Mononuclear cell (primary cell): ENCODE results near the gene MRPL52. TPM values are rescaled to one million over a fixed set of nuclear protein-coding genes. Genes with fewer than 3 reads are reported as not detected.
"Not testable (repeated sequence)": the region's sequence is repeated elsewhere in the genome, so short reads cannot be mapped to it uniquely, and the experiment has no call there.

Experiments
- H3K27me3 ChIP-seq: 2 replicates; pipeline ENCODE4 v1.6.0; 2011; ENCODE audit warnings: low read length, control low read depth; ENCODE audit not compliant: insufficient read depth
- H3K4me1 ChIP-seq: 2 replicates; pipeline ENCODE4 v1.5.1; 2011; ENCODE audit warnings: mild to moderate bottlenecking, low read length, control low read depth; ENCODE audit not compliant: insufficient read depth
- H3K4me3 ChIP-seq: 2 replicates; pipeline ENCODE4 v1.5.1; 2011; ENCODE audit warnings: mild to moderate bottlenecking, low read length, moderate library complexity
- H3K9me3 ChIP-seq: 2 replicates; pipeline ENCODE4 v1.5.1; 2011; ENCODE audit warnings: low read depth, mild to moderate bottlenecking, control low read depth, low read length
- total RNA-seq: library from RNA; depleted of rRNA; stranded (reverse); fragments of >200 nt; gene quantifications from one replicate; pipeline ENCODE4 v1.2.3, GENCODE V29; 2012

Gene MRPL52
- total RNA-seq, 1 donor: 8.7 TPM

DNA sequence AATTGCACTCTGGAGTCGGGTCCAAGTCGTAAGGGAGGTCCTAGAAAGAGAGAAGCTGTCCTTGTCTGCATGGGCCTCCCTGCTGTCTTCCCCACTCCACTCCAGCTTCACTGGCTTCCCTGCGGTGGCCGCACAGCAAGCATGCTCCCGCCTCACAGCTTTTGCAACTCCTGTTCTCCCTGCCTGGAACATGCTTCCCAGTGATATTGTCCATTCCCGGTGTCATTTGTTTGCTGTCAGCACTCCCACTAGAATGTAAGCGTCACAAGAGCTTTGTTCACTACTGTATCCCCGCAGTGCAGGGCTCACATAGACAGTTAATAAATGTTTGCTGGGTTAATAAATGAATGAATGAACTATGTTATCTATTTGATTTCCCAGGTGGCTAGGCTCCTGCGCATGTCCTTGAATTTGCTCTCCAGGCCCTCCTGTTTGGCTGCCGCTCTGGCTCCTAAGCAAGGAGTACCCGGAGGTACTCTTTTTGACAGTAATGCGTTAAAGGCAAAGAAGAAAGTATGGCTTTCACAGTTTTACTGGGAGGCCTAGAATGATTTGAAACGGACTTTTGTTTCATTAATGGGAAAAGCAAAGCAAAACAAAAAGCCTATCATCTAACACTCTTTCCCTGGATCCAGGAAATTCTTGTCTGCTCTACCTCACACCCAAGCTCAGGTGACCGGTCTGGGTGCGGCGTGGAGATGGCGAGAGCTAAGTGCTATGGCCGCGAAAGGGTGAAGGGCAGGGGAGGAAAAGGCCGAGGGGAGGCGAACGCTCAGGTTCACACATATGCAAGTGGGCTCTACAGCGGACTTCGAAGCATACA lies 8.3 kb upstream of the MRPL52 start:
- peaks cover 58% of the 10 kb centered on the region for H3K4me1 ChIP-seq
- H3K4me3 ChIP-seq: no peak overlapping the region
- no peaks in the 10 kb centered on the region for H3K9me3 ChIP-seq
- no peaks in the 10 kb centered on the region for H3K27me3 ChIP-seq

DNA sequence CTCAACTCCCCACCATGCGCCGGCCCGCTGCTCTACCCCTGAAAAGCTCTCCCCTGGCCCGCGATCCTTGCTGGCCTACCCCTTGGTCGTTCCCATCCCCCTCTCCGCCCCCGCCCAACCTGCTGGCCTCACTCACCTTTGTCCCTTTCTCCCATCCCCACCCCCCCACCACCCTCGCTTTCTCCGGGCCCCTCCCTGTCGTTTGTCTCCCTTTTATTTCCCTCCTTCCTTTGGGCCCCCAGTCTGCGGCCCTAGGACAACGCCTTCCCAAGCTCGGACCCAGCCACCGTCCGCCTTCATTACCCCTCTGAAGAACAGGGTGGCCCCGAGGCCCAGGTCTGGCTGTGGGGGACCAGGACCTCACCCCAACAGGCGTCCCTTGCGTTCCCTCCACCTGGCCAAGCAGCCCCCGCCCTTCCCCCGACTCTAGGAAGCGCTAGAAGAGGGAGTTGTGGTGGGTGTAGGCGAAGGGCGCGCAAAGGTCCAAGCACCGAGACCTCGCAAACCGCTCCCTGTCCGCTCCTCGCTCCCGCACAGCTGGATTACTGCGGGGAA lies 7.6 kb upstream of the MRPL52 start:
- Histone ChIP-seq H3K4me1 (peaks cover 52% of the 10 kb centered on the region), H3K27me3 (no peaks in the 10 kb centered on the region), H3K9me3 (no peaks in the 10 kb centered on the region), H3K4me3 (peak overlapping the region; percentile 30)

DNA sequence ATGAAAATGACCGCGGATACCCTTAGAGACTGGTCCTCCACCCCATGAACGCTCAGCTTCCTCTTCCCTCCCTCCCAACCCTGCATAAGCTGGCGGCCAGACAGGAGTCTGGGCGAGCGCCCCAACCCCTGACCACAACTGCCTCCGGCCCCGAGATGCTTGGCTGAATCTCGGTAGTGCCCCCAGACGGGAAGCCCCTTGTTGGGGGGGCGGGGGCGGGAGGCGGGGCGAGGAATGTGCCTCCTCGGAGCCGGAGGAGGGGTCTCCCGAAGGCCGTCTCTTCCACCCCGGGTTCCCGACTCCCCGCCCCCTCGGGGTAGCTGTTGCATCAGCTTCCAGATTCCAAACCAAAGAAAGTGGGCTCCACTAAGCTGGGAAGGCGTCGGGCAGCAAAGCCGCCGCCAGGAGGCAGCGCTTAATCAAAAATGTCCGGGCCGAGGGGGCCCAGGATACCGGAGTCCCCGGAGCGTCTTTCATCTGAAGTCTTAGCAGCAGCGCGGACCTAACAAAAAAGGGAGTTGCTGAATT lies 7.1 kb upstream of the MRPL52 start:
- H3K4me1 ChIP-seq: peaks cover 52% of the 10 kb centered on the region

DNA sequence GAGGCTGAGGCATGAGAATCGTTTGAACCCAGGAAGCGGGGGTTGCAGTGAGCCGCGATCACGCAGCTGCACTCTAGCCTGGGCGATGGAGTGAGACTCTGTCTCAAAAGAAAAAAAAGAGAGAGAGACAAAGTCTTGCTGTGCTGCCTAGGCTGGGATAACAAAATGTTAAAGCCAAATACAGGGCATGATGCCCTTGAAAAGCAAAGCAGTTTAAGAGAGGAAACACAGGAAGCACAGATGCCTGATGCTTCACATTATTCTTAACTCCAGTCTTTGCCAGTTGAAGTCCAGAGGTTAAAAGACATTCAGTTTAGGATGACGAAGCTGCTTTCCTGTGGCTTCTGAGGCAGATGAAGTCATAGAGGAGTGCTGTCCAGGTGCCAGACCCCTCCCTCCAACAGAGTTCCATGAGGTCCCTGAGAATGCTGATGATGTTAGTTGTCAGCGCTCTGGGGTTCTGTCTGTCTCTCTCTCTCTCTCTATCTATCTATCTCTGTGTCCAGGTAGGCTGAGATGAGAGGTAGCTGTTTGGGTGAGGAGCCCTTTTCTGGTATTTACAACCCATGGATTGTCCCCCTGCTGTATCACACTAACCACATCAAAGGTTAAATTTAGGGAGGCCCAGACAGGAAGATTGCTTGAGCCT lies 4.9 kb upstream of the MRPL52 start:
- Histone ChIP-seq H3K4me1 (peaks cover 38% of the 10 kb centered on the region), H3K9me3 (no peaks in the 10 kb centered on the region), H3K4me3 (no peak overlapping the region), H3K27me3 (no peaks in the 10 kb centered on the region)

More for the DNA sequence above, 7.1 kb upstream of the MRPL52 start:
- H3K9me3 ChIP-seq: no peaks in the 10 kb centered on the region
- H3K4me3 ChIP-seq: peak overlapping the region; percentile 30
- no peaks in the 10 kb centered on the region for H3K27me3 ChIP-seq

DNA sequence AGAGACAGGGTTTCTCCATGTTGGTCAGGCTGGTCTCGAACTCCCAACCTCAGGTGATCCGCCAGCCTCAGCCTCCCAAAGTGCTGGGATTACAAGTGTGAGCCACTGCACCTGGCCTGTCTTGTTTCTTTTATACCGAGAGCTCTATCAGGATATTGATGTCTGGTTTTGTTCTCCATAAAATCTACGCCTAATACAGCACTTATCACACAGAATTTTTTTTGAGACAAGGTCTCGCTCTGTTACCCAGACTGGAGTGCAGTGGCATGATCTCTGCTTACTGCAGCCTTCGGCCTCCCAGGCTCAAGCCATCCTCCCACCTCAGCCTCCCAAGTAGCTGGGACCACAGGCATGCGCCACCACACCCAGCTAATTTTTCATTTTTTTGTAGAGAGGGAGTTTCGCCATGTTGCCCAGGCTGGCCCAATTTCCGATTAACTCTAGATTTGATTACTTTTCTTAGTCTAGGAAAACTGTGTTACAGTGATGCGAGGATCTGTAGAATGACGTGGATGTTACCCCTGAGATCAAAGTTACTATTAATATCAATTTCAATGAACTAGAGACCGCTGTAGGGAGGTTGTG lies 519 bp upstream of the MRPL52 start:
- H3K27me3 ChIP-seq, H3K9me3 ChIP-seq: not testable (repeated sequence)
- peaks cover 30% of the 10 kb centered on the region for H3K4me1 ChIP-seq
- peak overlapping the region; percentile 94 for H3K4me3 ChIP-seq

DNA sequence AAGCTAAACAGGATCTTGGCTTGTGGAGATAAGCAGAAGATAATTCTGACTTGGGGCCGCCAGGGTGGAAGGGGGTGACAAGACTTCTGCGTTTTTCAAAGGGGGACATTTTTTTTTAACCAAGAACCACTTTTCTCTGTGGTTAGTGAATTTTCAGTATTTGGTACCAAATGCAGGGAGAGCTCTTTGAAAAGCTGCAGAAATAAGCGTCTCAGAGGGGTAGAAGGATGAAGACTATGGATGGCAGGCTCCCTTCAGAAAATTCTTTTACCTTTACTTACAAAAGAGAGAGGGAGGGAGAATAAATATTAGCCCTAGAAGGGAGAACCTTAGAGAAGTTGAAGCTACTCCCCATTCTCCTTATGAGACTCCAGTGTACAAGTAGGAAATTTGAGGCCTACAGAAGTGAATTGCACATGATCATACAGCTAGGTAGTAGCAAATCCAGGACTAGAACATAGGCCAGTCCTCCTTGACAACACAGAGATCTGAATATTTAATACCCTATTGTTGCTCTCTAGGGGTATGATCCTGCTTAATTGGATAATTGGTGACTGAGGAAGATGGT lies 840 bp downstream of the MRPL52 start:
- H3K27me3 ChIP-seq: no peaks in the 10 kb centered on the region
- peaks cover 20% of the 10 kb centered on the region for H3K4me1 ChIP-seq
- peak overlapping the region; percentile 94 for H3K4me3 ChIP-seq
- H3K9me3 ChIP-seq: no peaks in the 10 kb centered on the region

DNA sequence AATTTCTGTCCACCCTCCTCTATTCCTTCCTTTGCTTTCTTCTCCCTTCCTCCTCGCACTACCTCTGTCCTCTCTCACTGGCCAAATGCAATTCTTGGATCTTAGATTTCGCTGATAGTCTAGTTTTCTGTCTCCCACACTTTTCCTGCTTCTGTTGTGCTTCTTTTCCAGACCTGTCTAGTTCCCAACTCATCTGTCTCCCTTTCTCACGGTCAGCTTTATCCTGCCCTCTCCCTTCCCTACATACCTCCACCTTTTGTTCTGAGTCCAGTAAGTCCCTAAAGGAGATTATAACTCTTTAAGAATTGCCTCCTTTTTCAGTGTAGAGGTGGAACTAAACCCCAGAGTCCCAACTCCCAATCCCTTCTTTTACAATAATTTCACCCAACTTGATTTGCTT lies 5.8 kb downstream of the MRPL52 start:
- peaks cover 30% of the 10 kb centered on the region for H3K4me1 ChIP-seq
- H3K9me3 ChIP-seq: no peaks in the 10 kb centered on the region
- no peak overlapping the region for H3K4me3 ChIP-seq
- peaks cover 12% of the 10 kb centered on the region for H3K27me3 ChIP-seq

DNA sequence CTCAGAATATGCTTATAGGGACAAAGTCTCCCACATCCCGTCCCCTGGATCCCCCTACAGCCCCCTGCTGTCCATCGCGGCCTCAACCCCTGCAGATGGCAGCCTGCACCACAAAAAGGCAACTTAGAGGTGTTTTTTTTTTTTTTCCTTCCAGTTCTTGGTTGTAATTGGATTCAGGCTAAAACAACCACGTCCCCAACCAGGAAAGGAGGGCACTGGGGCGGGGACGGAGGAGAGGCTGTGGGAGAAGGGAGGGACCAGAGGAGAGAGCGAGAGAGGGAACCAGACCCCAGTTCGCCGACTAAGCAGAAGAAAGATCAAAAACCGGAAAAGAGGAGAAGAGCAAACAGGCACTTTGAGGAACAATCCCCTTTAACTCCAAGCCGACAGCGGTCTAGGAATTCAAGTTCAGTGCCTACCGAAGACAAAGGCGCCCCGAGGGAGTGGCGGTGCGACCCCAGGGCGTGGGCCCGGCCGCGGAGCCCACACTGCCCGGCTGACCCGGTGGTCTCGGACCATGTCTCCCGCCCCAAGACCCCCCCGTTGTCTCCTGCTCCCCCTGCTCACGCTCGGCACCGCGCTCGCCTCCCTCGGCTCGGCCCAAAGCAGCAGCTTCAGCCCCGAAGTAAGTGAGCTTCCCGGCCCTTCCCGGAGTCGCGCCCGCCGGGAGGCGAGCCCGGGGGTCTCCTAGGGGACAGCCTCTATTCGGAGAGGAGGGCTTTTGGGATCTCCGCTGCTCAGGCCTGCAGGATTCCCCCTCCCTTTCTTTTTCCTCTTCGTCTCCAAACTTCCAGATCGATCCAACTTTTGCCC lies 6.8 kb downstream of the MRPL52 start, which contains the start of gene MMP14:
Gene MMP14 (plus strand): TSS at position 285 of the 813 bp plus-strand sequence. CDS start 233 bp downstream, at position 518.
- Histone ChIP-seq H3K9me3 (no peaks in the 10 kb centered on the region), H3K27me3 (peaks cover 12% of the 10 kb centered on the region), H3K4me3 (peak within 1 kb of the TSS; percentile 46), H3K4me1 (peaks cover 21% of the 10 kb centered on the region)

DNA sequence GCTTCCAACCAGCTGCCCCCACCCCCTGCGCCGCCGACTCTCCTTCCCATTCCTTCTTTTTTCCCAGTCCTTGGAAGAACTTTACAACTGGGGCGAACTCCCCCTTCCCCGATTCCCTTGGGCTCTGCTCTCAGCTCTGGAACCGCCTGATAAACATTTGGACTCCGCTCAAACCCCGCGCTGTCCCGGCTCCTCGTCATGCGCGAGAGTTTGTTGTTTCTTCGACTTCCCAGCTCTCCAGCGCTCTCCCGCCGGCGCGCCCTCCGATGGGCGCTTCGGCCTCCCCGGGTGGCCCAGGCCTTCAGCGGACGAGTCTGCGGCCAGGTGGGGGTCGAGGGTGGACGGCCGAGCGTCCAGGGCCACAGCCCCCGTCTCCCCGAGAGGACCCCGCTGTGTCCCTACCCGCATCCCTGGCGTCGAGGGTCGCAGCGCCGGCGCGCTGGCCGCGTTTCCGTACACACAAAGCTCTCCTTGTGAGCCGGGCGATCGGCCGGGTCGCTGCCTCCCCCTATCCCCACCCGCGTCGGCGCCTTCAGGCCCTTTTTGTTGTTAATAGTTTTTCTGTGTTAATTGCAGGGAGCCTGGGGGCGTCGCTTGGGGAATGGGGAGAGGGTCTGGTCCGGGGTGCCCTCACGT lies 7.5 kb downstream of the MRPL52 start:
- no peaks in the 10 kb centered on the region for H3K9me3 ChIP-seq
- H3K4me1 ChIP-seq: peaks cover 21% of the 10 kb centered on the region
- H3K27me3 ChIP-seq: peaks cover 12% of the 10 kb centered on the region
- H3K4me3 ChIP-seq: peak overlapping the region; percentile 46

DNA sequence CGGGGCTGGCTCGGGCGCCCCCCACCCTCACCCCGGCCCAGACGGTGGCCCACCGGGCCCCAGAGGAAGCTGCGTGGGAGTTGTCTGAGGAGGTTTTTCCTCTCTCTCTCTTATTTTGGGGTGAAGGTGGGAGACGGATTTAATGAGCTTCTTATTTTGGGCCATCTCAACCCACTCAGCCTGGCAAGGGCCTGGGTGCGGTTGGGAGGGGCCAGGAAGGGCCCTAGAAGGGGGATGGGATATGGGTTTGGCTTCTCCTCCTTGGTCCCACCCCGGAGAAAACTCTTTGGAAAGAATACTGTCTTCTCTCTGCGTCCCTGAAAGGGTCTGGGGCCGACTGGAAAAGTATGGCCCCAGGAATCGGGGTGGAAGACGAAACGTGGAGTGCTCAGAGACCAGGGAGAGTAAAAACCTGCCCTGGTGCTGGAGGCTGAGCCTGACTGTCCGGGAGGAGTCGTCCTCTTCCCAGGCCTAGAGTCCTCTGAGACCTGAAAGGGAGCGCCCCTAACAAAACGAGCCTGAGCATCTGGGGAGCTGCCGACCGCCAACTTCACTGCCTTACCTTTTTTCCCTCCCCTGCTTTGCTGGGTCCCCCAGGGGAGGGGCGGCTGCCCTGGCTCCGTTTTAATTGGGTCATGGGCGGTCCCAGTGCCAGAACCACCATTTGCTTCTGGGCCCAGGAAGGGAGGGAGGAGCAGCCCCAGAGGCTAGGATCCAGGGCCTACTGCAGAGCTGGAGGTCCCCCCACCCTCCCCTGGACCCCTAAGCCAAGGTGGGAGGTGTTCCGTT lies 8.3 kb downstream of the MRPL52 start:
- Histone ChIP-seq H3K27me3 (peaks cover 12% of the 10 kb centered on the region), H3K4me1 (peaks cover 21% of the 10 kb centered on the region), H3K9me3 (no peaks in the 10 kb centered on the region), H3K4me3 (no peak overlapping the region)

DNA sequence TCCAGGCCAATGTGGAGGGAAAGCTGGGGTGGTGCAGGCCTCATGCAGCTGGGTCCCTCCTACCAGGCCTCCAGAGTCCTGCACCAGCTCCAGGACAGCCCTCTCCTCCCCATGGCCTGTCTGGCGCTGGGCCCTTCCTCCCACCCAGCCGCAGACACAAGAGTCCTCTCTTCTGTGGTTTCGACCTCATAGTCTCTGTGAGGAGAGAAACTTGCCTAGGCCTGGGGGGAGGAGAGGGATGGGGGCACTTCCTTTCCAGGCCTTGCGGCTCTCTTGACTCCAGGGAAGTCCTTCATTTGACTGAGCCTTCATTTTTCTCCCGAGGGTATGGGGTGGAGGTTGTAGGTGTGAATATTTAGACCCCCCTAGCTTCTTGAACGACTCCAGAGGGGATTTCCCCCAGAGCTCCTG lies 8.9 kb downstream of the MRPL52 start:
- Histone ChIP-seq H3K4me1 (peaks cover 21% of the 10 kb centered on the region), H3K4me3 (no peak overlapping the region), H3K27me3 (peaks cover 12% of the 10 kb centered on the region), H3K9me3 (no peaks in the 10 kb centered on the region)

DNA sequence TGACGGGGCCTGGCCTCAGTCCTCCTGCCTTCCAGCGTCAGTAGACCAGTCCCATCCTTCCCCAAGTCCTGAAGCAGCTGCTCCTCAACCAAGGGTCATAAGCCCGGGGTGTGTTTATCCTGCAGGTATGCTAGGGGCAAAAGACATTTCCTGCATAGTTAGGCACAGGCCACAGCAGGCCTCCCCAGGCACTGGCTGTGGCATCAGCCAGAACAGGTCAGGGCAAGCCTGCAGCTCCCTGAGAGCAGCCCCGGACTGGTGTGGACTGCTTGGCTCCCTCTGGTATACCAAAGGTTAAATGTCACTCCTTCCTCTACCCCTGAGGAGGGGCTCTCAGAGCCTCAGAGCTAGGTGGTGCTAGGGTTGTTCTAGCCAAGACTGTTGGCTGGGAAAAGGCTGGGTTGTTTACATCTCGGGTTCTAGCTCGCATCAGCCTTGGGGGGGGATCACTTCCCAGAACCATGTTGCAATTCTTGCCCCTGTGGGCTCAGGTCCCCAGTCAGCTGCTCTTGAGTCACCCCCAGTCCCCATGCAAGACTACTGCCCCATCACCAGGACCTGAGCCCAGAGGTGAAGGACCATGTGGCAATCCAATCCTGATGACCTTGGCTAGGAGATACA lies 9.6 kb downstream of the MRPL52 start:
- peaks cover 12% of the 10 kb centered on the region for H3K27me3 ChIP-seq
- no peaks in the 10 kb centered on the region for H3K9me3 ChIP-seq
- H3K4me3 ChIP-seq: no peak overlapping the region
- H3K4me1 ChIP-seq: peaks cover 21% of the 10 kb centered on the region

DNA sequence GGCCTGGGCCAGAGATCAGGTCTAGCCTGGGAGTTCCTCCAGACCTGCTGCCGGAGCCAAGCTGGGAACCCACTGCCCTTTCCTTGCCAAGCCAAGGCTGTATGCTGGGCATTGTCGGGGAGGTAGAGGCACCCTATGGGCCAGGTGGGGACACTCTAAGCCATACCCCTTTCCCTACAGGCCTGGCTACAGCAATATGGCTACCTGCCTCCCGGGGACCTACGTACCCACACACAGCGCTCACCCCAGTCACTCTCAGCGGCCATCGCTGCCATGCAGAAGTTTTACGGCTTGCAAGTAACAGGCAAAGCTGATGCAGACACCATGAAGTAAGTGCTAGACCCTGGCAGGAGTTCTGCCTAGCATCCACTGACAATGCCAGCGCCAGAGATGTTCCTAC lies 11.6 kb downstream of the MRPL52 start:
- peaks cover 18% of the 10 kb centered on the region for H3K4me1 ChIP-seq
- no peak overlapping the region for H3K4me3 ChIP-seq
- peaks cover 12% of the 10 kb centered on the region for H3K27me3 ChIP-seq
- H3K9me3 ChIP-seq: no peaks in the 10 kb centered on the region
